Parathyroid adenoma (tissue), 2 donors: ENCODE data around the gene PCDHGB2.
A peak's percentile ranks its signal among the peaks of the same experiment; 100 is the strongest.
"Not testable (repeated sequence)": the region's sequence is repeated elsewhere in the genome, so short reads cannot be mapped to it uniquely, and the experiment has no call there.

ENCODE experiments used
- H2AFZ ChIP-seq: fragments of 300-600 bp; sonication (generic); one replicate; pipeline ENCODE4 v1.7.0; 2017; ENCODE audit warnings: antibody characterized with exemption, mild to moderate bottlenecking
- H3K27ac ChIP-seq: fragments of 300-600 bp; sonication (generic); one replicate; pipeline ENCODE4 v1.7.0; 2017
- H3K27me3 ChIP-seq: fragments of 300-600 bp; sonication (generic); one replicate; pipeline ENCODE4 v1.7.0; 2017; ENCODE audit warnings: low read length; ENCODE audit not compliant: control insufficient read depth, insufficient read depth
- H3K36me3 ChIP-seq: fragments of 300-600 bp; sonication (generic); one replicate; pipeline ENCODE4 v1.7.0; 2017; ENCODE audit warnings: low read length; ENCODE audit not compliant: control insufficient read depth, insufficient read depth
- H3K4me1 ChIP-seq: fragments of 300-600 bp; sonication (generic); one replicate; pipeline ENCODE4 v1.7.0; 2017; ENCODE audit warnings: control low read depth
- H3K4me2 ChIP-seq: fragments of 300-600 bp; sonication (generic); one replicate; pipeline ENCODE4 v1.7.0; 2017; ENCODE audit warnings: low read length
- H3K4me3 ChIP-seq: fragments of 300-600 bp; sonication (generic); one replicate; pipeline ENCODE4 v1.7.0; 2017; ENCODE audit warnings: low read depth, low read length
- H3K79me2 ChIP-seq: fragments of 300-600 bp; sonication (generic); one replicate; pipeline ENCODE4 v1.7.0; 2017; ENCODE audit warnings: control low read depth
- H3K9ac ChIP-seq: fragments of 300-600 bp; sonication (generic); one replicate; pipeline ENCODE4 v1.7.0; 2017; ENCODE audit warnings: mild to moderate bottlenecking
- H3K9me3 ChIP-seq: fragments of 300-600 bp; sonication (generic); one replicate; pipeline ENCODE4 v1.7.0; 2017; ENCODE audit warnings: low read length; ENCODE audit not compliant: control insufficient read depth
- TF ChIP-seq, protein P1 (sequence below): fragments of 300-600 bp; sonication (generic); IDR thresholded peaks from one replicate; pipeline ENCODE4 v1.7.0; 2017; ENCODE audit warnings: antibody characterized with exemption, mild to moderate bottlenecking
- donor health status: primary hyperparathyroidism.

The PCDHGB2 gene

GRCh38 chr5:141343242-141343952 lies 16.4 kb upstream of the PCDHGB2 start, which contains the start of gene PCDHGA3:
TSS of gene PCDHGA3 (plus strand) at chr5:141343829. CDS start at chr5:141344034, 205 bp downstream.
- Histone ChIP-seq H3K4me3 (no peak within 1 kb of the TSS), H3K4me2 (no peak within 1 kb of the TSS), H3K36me3 (peaks cover 1% of the 10 kb centered on the region), H3K4me1 (no peaks in the 10 kb centered on the region), H3K27ac (no peak within 1 kb of the TSS), H3K27me3 (no peaks in the 10 kb centered on the region), H3K9ac (no peak within 1 kb of the TSS), H3K9me3 (peaks cover 8% of the 10 kb centered on the region), H2AFZ (no peak within 1 kb of the TSS), H3K79me2 (no peaks in the 10 kb centered on the region)
- TF ChIP-seq, protein P1, sequence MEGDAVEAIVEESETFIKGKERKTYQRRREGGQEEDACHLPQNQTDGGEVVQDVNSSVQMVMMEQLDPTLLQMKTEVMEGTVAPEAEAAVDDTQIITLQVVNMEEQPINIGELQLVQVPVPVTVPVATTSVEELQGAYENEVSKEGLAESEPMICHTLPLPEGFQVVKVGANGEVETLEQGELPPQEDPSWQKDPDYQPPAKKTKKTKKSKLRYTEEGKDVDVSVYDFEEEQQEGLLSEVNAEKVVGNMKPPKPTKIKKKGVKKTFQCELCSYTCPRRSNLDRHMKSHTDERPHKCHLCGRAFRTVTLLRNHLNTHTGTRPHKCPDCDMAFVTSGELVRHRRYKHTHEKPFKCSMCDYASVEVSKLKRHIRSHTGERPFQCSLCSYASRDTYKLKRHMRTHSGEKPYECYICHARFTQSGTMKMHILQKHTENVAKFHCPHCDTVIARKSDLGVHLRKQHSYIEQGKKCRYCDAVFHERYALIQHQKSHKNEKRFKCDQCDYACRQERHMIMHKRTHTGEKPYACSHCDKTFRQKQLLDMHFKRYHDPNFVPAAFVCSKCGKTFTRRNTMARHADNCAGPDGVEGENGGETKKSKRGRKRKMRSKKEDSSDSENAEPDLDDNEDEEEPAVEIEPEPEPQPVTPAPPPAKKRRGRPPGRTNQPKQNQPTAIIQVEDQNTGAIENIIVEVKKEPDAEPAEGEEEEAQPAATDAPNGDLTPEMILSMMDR: no peak

DNA sequence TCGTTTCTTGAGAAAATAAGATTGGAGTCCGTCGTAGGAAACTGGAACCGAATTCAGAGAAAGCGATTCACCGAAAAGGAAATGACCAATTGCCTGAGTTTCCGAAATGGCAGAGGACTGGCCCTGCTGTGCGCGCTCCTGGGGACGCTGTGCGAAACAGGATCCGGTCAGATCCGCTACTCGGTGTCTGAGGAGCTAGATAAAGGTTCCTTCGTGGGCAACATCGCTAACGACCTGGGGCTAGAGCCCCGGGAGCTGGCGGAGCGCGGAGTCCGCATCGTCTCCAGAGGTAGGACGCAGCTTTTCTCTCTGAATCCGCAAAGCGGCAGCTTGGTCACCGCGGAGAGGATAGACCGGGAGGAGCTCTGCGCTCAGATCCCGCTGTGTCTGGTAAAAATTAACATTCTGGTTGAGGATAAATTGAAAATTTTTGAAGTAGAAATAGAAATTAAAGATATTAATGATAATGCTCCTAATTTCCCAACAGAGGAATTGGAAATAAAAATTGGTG lies 15.8 kb upstream of the PCDHGB2 start:
- no peak overlapping the region for H3K27ac ChIP-seq
- no peak overlapping the region for H2AFZ ChIP-seq
- TF ChIP-seq, protein P1: no peak
- H3K9me3 ChIP-seq: peaks cover 8% of the 10 kb centered on the region
- H3K9ac ChIP-seq: no peak overlapping the region
- H3K79me2 ChIP-seq: no peaks in the 10 kb centered on the region
- H3K4me1 ChIP-seq: no peaks in the 10 kb centered on the region
- H3K36me3 ChIP-seq: no peaks in the 10 kb centered on the region
- H3K4me3 ChIP-seq: no peak overlapping the region
- no peak overlapping the region for H3K4me2 ChIP-seq
- no peaks in the 10 kb centered on the region for H3K27me3 ChIP-seq

- Histone ChIP-seq H3K36me3 (no peaks in the 10 kb centered on the region), H3K27ac (no peak overlapping the region), H3K4me2 (no peak overlapping the region), H3K9ac (no peak overlapping the region), H3K4me3 (no peak overlapping the region), H2AFZ (no peak overlapping the region), H3K79me2 (no peaks in the 10 kb centered on the region), H3K9me3 (peaks cover 8% of the 10 kb centered on the region), H3K27me3 (no peaks in the 10 kb centered on the region), H3K4me1 (no peaks in the 10 kb centered on the region)
- TF ChIP-seq, protein P1: no peak
These were observed 14.5 kb upstream of the PCDHGB2 start for GRCh38 chr5:141345327-141345726.

- not testable (repeated sequence) for H3K4me3 ChIP-seq, H3K27me3 ChIP-seq, H2AFZ ChIP-seq, H3K9ac ChIP-seq, H3K79me2 ChIP-seq, H3K9me3 ChIP-seq, H3K4me1 ChIP-seq, H3K4me2 ChIP-seq, H3K27ac ChIP-seq, H3K36me3 ChIP-seq
These were observed 13.8 kb upstream of the PCDHGB2 start for GRCh38 chr5:141346017-141346416.

GRCh38 chr5:141349917-141350619 lies 9.7 kb upstream of the PCDHGB2 start, which contains the start of gene PCDHGB1:
TSS of gene PCDHGB1 (plus strand) at chr5:141350099. CDS start at chr5:141350261, 162 bp downstream.
- no peak within 1 kb of the TSS for H3K9ac ChIP-seq
- H3K79me2 ChIP-seq: no peaks in the 10 kb centered on the region
- TF ChIP-seq, protein P1: no peak
- no peaks in the 10 kb centered on the region for H3K9me3 ChIP-seq
- no peaks in the 10 kb centered on the region for H3K36me3 ChIP-seq
- no peak within 1 kb of the TSS for H2AFZ ChIP-seq
- H3K27ac ChIP-seq: no peak within 1 kb of the TSS
- H3K4me1 ChIP-seq: no peaks in the 10 kb centered on the region
- H3K27me3 ChIP-seq: no peaks in the 10 kb centered on the region
- peak within 1 kb of the TSS; percentile 73 for H3K4me2 ChIP-seq
- H3K4me3 ChIP-seq: peak within 1 kb of the TSS; percentile 55
